Measurements from ENCODE around the gene P2RX6.

Gene P2RX6

DNA sequence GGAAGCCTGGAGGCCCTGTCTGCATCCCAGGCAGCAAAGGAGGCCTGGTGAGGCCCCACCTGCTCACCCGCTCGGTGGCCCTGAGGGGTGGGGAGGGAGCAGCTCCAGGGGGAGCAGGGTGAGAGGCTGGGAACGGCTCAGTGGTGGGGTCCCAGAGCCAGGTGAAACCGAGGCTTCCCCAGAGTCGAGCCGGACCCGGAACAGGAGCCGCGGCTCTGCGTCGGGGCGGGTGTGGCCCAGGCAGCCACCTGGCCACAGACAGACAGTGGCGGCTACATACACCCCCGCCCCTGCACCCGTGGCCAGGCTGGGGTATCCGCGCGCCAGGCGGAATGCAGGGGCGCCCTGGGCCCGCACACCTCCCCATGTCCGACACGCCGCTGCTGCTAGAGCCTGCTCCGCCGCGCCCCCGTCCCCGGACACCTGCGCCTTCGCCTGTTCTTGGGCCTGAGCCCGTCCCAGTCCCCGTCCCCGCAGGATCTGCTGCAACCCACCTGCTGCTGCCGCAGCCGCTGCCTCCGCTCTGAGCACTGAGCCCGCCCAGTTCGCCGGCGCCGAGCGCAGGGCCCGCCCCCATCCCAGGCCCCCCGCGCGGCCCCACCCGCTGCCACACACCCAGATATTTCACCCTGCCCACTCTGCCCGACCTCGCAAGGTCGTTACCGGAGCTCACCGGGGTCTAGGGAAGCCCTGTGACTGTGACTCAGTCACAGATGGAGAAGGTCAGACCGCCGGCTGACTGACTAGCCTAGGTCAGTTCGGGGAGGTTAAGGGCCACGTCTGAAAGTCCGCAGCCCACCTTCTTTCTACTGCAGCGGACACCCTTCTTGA, 17.3 kb downstream of the P2RX6 start, which contains the start of gene SLC7A4:
Gene SLC7A4 (minus strand): TSS at position 525 of the 831 bp plus-strand sequence. CDS start 749 bp downstream, outside the sequence.
- H3K4me3 ChIP-seq (ENCODE audit: low read depth in 1 of 2, low read length in 2 of 2): no peak within 1 kb of the TSS
- ATAC-seq (ENCODE audit: insufficient read depth, low read depth): no peak
- no peak within 1 kb of the TSS for H3K27ac ChIP-seq (ENCODE audit: low read length)
- H3K9ac ChIP-seq (ENCODE audit: low read depth, low read length): no peak within 1 kb of the TSS
- no peaks in the 10 kb centered on the region for H3K27me3 ChIP-seq (ENCODE audit: insufficient read depth, low read length, poor library complexity)
- TF ChIP-seq, protein P1, sequence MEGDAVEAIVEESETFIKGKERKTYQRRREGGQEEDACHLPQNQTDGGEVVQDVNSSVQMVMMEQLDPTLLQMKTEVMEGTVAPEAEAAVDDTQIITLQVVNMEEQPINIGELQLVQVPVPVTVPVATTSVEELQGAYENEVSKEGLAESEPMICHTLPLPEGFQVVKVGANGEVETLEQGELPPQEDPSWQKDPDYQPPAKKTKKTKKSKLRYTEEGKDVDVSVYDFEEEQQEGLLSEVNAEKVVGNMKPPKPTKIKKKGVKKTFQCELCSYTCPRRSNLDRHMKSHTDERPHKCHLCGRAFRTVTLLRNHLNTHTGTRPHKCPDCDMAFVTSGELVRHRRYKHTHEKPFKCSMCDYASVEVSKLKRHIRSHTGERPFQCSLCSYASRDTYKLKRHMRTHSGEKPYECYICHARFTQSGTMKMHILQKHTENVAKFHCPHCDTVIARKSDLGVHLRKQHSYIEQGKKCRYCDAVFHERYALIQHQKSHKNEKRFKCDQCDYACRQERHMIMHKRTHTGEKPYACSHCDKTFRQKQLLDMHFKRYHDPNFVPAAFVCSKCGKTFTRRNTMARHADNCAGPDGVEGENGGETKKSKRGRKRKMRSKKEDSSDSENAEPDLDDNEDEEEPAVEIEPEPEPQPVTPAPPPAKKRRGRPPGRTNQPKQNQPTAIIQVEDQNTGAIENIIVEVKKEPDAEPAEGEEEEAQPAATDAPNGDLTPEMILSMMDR (IDR thresholded peaks at IDR 0.05; ENCODE audit: borderline replicate concordance, extremely low read depth, low read length, poor library complexity, severe bottlenecking): no peak
- no peak for TF ChIP-seq EZH2 (IDR thresholded peaks at IDR 0.05; ENCODE audit: borderline replicate concordance, low read depth, low read length, severe bottlenecking)
- no peak for DNase-seq
- H3K9me3 ChIP-seq (ENCODE audit: insufficient read depth, low read length, severe bottlenecking): no peaks in the 10 kb centered on the region
- H3K4me1 ChIP-seq (ENCODE audit: insufficient read depth, low read length): no peaks in the 10 kb centered on the region
- 0 out of 2 replicates have a peak, but pooled peaks cover 3% of the 10 kb centered on the region for H4K20me1 ChIP-seq (ENCODE audit: insufficient read depth, low read length)
- H3K36me3 ChIP-seq (ENCODE audit: insufficient read depth, low read length): no peaks in the 10 kb centered on the region
- H2AFZ ChIP-seq (ENCODE audit: low read depth, low read length): no peak within 1 kb of the TSS
- no peaks in the 10 kb centered on the region for H3K79me2 ChIP-seq (ENCODE audit: insufficient read depth, low read length)
- no peak within 1 kb of the TSS for H3K4me2 ChIP-seq (ENCODE audit: insufficient read depth, low read length)

DNA sequence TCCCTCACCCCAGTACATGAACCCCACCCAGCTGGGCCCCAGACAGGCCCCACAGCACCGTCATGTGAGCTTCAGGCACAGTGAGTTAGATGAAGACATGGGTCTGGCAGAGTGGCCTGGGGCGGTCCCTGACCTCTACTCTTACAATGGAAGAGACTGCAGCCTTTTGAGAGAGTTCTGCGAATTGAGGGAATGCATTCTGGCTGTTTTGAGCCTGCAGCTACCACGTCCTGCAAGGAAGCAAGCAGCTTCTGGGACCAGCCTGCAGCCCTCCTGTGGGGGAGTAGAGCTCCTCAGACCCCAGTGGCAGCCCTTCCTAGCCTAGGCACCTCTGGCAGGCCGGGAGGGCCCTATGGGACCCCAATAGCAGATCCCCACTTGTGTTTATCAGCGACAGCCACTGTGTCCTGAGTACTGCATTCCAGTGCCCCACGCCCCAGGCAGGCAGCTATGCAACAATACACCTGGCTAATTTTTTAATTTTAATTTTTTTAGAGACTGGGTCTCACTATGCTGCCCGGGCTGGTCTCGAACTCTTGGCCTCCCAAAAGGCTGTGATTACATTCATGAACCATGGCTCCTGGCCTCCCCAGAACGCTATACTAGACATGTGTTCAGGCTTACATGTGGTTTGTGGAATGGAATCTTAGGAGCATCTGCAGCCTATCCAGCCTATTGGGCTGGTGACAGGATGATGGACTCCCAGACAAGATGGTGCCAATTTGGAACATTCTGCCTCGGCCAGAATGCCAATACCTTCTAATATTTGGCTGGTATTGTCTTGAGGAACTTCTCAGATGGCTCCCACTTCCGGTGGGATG, 18.1 kb downstream of the P2RX6 start:
- TF ChIP-seq EZH2 (IDR thresholded peaks at IDR 0.05; ENCODE audit: borderline replicate concordance, low read depth, low read length, severe bottlenecking): no peak
- TF ChIP-seq, protein P1 (IDR thresholded peaks at IDR 0.05; ENCODE audit: borderline replicate concordance, extremely low read depth, low read length, poor library complexity, severe bottlenecking): no peak
- DNase-seq: no peak
- H3K9me3 ChIP-seq (ENCODE audit: insufficient read depth, low read length, severe bottlenecking): no peaks in the 10 kb centered on the region
- H3K27ac ChIP-seq (ENCODE audit: low read length): no peak overlapping the region
- no peak overlapping the region for H2AFZ ChIP-seq (ENCODE audit: low read depth, low read length)
- H3K4me3 ChIP-seq (ENCODE audit: low read depth in 1 of 2, low read length in 2 of 2): no peak overlapping the region
- no peaks in the 10 kb centered on the region for H3K36me3 ChIP-seq (ENCODE audit: insufficient read depth, low read length)
- no peak overlapping the region for H3K9ac ChIP-seq (ENCODE audit: low read depth, low read length)
- no peaks in the 10 kb centered on the region for H3K4me1 ChIP-seq (ENCODE audit: insufficient read depth, low read length)
- no peak overlapping the region for H3K4me2 ChIP-seq (ENCODE audit: insufficient read depth, low read length)
- H4K20me1 ChIP-seq (ENCODE audit: insufficient read depth, low read length): 0 out of 2 replicates have a peak, but pooled peaks cover 3% of the 10 kb centered on the region
- no peak for ATAC-seq (ENCODE audit: insufficient read depth, low read depth)
- H3K27me3 ChIP-seq (ENCODE audit: insufficient read depth, low read length, poor library complexity): peaks cover 5% of the 10 kb centered on the region
- H3K79me2 ChIP-seq (ENCODE audit: insufficient read depth, low read length): no peaks in the 10 kb centered on the region

DNA sequence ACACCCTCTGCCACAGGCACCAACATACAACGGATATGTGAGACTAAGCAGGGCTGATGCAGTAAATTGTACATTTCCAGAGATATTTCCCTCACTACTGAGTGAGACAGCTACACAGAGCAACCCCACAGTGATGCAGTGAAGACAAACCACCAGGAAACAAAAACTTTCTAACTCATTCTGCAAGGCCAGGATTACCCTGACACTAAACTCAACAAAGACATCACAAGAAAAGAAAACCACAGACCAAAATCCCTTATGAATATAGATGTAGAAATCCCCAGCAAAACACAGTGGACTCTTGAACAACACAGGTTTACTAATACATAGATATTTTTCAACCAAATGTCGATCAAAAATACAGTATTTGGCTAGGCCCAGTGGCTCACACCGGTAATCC, 18.9 kb downstream of the P2RX6 start:
- Histone ChIP-seq H3K79me2 (ENCODE audit: insufficient read depth, low read length) (no peaks in the 10 kb centered on the region), H3K36me3 (ENCODE audit: insufficient read depth, low read length) (no peaks in the 10 kb centered on the region), H3K27me3 (ENCODE audit: insufficient read depth, low read length, poor library complexity) (peaks cover 5% of the 10 kb centered on the region), H3K4me1 (ENCODE audit: insufficient read depth, low read length) (no peaks in the 10 kb centered on the region), H2AFZ (ENCODE audit: low read depth, low read length) (no peak overlapping the region), H3K9ac (ENCODE audit: low read depth, low read length) (no peak overlapping the region), H3K4me3 (ENCODE audit: low read depth in 1 of 2, low read length in 2 of 2) (no peak overlapping the region), H3K4me2 (ENCODE audit: insufficient read depth, low read length) (no peak overlapping the region), H3K27ac (ENCODE audit: low read length) (no peak overlapping the region), H4K20me1 (ENCODE audit: insufficient read depth, low read length) (0 out of 2 replicates have a peak, but pooled peaks cover 3% of the 10 kb centered on the region), H3K9me3 (ENCODE audit: insufficient read depth, low read length, severe bottlenecking) (no peaks in the 10 kb centered on the region)
- DNase-seq (no peak), ATAC-seq (ENCODE audit: insufficient read depth, low read depth) (no peak)
- TF ChIP-seq, protein P1 (IDR thresholded peaks at IDR 0.05; ENCODE audit: borderline replicate concordance, extremely low read depth, low read length, poor library complexity, severe bottlenecking): no peak
- no peak for TF ChIP-seq EZH2 (IDR thresholded peaks at IDR 0.05; ENCODE audit: borderline replicate concordance, low read depth, low read length, severe bottlenecking)

Measured in DND-41 (cell line).